Peyer's patch (tissue), 4 donors: Measurements from ENCODE around the gene BRPF1.
"Not testable (repeated sequence)": the region's sequence is repeated elsewhere in the genome, so short reads cannot be mapped to it uniquely, and the experiment has no call there.

ENCODE experiments used
- CTCF ChIP-seq, 6 experiments: fragments of 450-650 bp in 4 of 6; fragments of 200-600 bp in 2 of 6; sonication (generic) in 1 of 6; IDR thresholded peaks; one replicate each; pipeline ENCODE4 v1.5.1; 2017 to 2019; ENCODE audit warnings: antibody characterized with exemption in 6 of 6, mild to moderate bottlenecking in 3 of 6, moderate library complexity in 1 of 6
- POLR2A ChIP-seq, 2 donors: fragments of 450-650 bp; IDR thresholded peaks; one replicate each; pipeline ENCODE4 v1.5.1; 2017; ENCODE audit warnings: antibody characterized with exemption in 2 of 2, mild to moderate bottlenecking in 2 of 2, moderate library complexity in 2 of 2

GRCh38 chr3:9771007-9771406, 39.5 kb downstream of the BRPF1 start:
- TF ChIP-seq CTCF, POLR2A (IDR thresholded peaks at IDR 0.05): not testable (repeated sequence)
